Heart left ventricle (tissue), 16 donors: Measurements from ENCODE around the gene PLPP6. TPM values are rescaled to one million over a fixed set of nuclear protein-coding genes. Genes with fewer than 3 reads are reported as not detected.

ENCODE experiments used
- ATAC-seq, 4 donors: fragments of 200-7000 bp; cut with Tn5 transposase; one replicate each; pipeline ENCODE4 v1.9.1; 2020 to 2022; ENCODE audit warnings: moderate library complexity in 4 of 4, mild to moderate bottlenecking in 3 of 4, moderate number of reproducible peaks in 1 of 4
- DNase-seq, 5 donors: peaks; one replicate each; pipeline ENCODE4 v3.0.0-alpha.2; 2020
- H3K27ac ChIP-seq, 12 donors: fragments of 200-600 bp; sonication (generic) in 4 of 12; one replicate each; pipeline versions ENCODE4 v1.5.0 to v1.8.0; 2016 to 2022; ENCODE audit warnings: mild to moderate bottlenecking in 2 of 12
- H3K27me3 ChIP-seq, 9 donors: fragments of 200-600 bp; sonication (generic) in 2 of 9; one replicate each; pipeline versions ENCODE4 v1.5.1 to v1.8.0; 2016 to 2022; ENCODE audit warnings: mild to moderate bottlenecking in 3 of 9
- H3K36me3 ChIP-seq, 9 donors: fragments of 200-600 bp; sonication (generic) in 2 of 9; one replicate each; pipeline versions ENCODE4 v1.5.0 to v1.8.0; 2018 to 2022; ENCODE audit warnings: mild to moderate bottlenecking in 2 of 9
- H3K4me1 ChIP-seq, 12 donors: fragments of 200-600 bp; sonication (generic) in 4 of 12; one replicate each; pipeline versions ENCODE4 v1.5.0 to v1.8.0; 2016 to 2022; ENCODE audit warnings: mild to moderate bottlenecking in 3 of 12
- H3K4me3 ChIP-seq, 12 donors: fragments of 200-600 bp; sonication (generic) in 4 of 12; one replicate each; pipeline versions ENCODE4 v1.5.0 to v1.8.0; 2017 to 2022; ENCODE audit warnings: mild to moderate bottlenecking in 9 of 12, moderate library complexity in 4 of 12
- H3K9me3 ChIP-seq, 12 donors: fragments of 200-600 bp; sonication (generic) in 4 of 12; one replicate each; pipeline versions ENCODE4 v1.5.0 to v1.8.0; 2016 to 2022; ENCODE audit warnings: mild to moderate bottlenecking in 1 of 12
- CTCF ChIP-seq, 12 donors: fragments of 200-600 bp; sonication (generic) in 4 of 12; IDR thresholded peaks; one replicate each; pipeline versions ENCODE4 v1.5.0 to v1.8.0; 2018 to 2022; ENCODE audit warnings: antibody characterized with exemption in 12 of 12, mild to moderate bottlenecking in 5 of 12
- POLR2A ChIP-seq, 2 donors: fragments of 450-650 bp; IDR thresholded peaks; one replicate each; pipeline ENCODE4 v1.6.1; 2017; ENCODE audit warnings: antibody characterized with exemption in 2 of 2, mild to moderate bottlenecking in 2 of 2, moderate library complexity in 2 of 2
- WGBS, 4 donors: extraction: QIAGEN DNeasy Blood & Tissue Kit in 2 of 4; methylation state at CpG; one replicate each; pipeline versions ENCODE4 v1.1.5 to v1.1.7; 2013 to 2018; 5-methylcytosine and 5-hydroxymethylcytosine counted together
- intact Hi-C, 10 donors: fragments of 100-400 bp; cut with DNase I; formaldehyde crosslinking; loops; one replicate each; pipeline versions ENCODE4 v1.11.1 to v1.14.2; 2022
- polyA plus RNA-seq, 2 donors: library from polyadenylated mRNA; stranded (reverse); fragments of 200-250 nt; gene quantifications; one replicate each; pipeline ENCODE4 v1.2.3, GENCODE V29; 2013
- total RNA-seq, 9 donors: library from RNA; depleted of rRNA in 2 of 9; stranded (reverse); fragments of >200 nt in 2 of 9; fragmentation: NEBNext Ultra II Directional in 3 of 9; extraction: Animal tissue kit (Norgen Biotek cat#: 25700) in 3 of 9; gene quantifications; one replicate each; pipeline versions ENCODE4 v1.1.0 to v1.2.4, GENCODE V29; 2016 to 2023
- donor health status: ischemic (EF 13 %, LVEDD 7.1; RV severe dilation, severe dysfunction).
- donor health status: healthy with polysubstance abuse.
- donor health status: DM: no; HTN: yes; CAD: no.
- donor health status: DM: no; HTN: no; CAD: no.
- donor health status: ischemic (EF 25% LVEDD 6.9; RV normal size, moderate dysfunction).
- donor health status: ischemic (EF 25% LVEDD 5.7; RV mildly dilated, moderate dysfunction).
- donor health status: healthy.
- donor health status: DM: yes; HTN: yes; CAD: no.
- donor health status: ischemic (EF 35%, LVEDD 5.7; RV mildly dilated, moderate dysfunction).
- donor health status: nonischemic (EF 11% LVEDD 7.7; RV severe dilation, severe dysfunction).
- donor health status: DM: yes; HTN: yes; CAD: no.
- donor health status: PGD.
- donor health status: ischemic (EF 29% LVEDD 5.4; RV normal size, mild dysfunction).
- donor health status: nonischemic (EF 23%, LVEDD 6.1; RV moderate dilation, normal function).

PLPP6 gene
- total and polyA plus RNA-seq, 11 donors, result 1.0 to 5.4 (median 2.8) TPM

- no peak for DNase-seq
- no peak overlapping the region for H3K4me3 ChIP-seq
- WGBS, 4 donors, result 60 to 79% (median 73%) methylated on average over 7 of the region's 7 CpGs
- TF ChIP-seq CTCF (IDR thresholded peaks at IDR 0.05) (no peak), POLR2A (IDR thresholded peaks at IDR 0.05) (no peak)
- H3K27ac ChIP-seq, result no peak overlapping the region
- intact Hi-C loops, result no loop called here
- H3K27me3 ChIP-seq, result no peaks in the 10 kb centered on the region
- peak in 3 of 4 donors; percentile 27 to 67 (median 33) for ATAC-seq
- H3K4me1 ChIP-seq, result no peaks in the 10 kb centered on the region
- H3K9me3 ChIP-seq, result no peaks in the 10 kb centered on the region
- peaks cover 1 to 95% (median 70%) of the 10 kb centered on the region in 9 donors for H3K36me3 ChIP-seq
Measured at GRCh38 chr9:4713849-4714248, 51.8 kb downstream of the PLPP6 start.

- no peaks in the 10 kb centered on the region for H3K27me3 ChIP-seq
- WGBS, 4 donors, result 82 to 85% (median 83%) methylated on average over 9 of the region's 9 CpGs
- H3K4me1 ChIP-seq, result no peaks in the 10 kb centered on the region
- peaks cover 3 to 95% (median 73%) of the 10 kb centered on the region in 9 donors for H3K36me3 ChIP-seq
- intact Hi-C loops, result no loop called here
- H3K4me3 ChIP-seq, result no peak overlapping the region
- ATAC-seq, result no peak
- no peaks in the 10 kb centered on the region for H3K9me3 ChIP-seq
- no peak overlapping the region for H3K27ac ChIP-seq
- DNase-seq, result no peak
- TF ChIP-seq CTCF (IDR thresholded peaks at IDR 0.05) (no peak), POLR2A (IDR thresholded peaks at IDR 0.05) (no peak)
Measured at GRCh38 chr9:4714266-4715016, 52.3 kb downstream of the PLPP6 start.

Other genes with a start within 250 kb of the PLPP6 start
- gene SLC1A1, start 171.8 kb upstream of the PLPP6 start, total RNA-seq, result 1 to 10 TPM; 1.1 to 4.6 (median 2.1) TPM
- 1 to 10 TPM; 1.0 to 1.5 TPM for gene SLC1A1, start 171.8 kb upstream of the PLPP6 start, polyA plus RNA-seq
- gene SPATA6L, start 4.2 kb downstream of the PLPP6 start, total RNA-seq, result 1 to 10 TPM in 3 of 9 donors, under 1 TPM in 5, not detected in 1; 0.37 to 2.1 (median 0.59) TPM
- gene SPATA6L, start 4.2 kb downstream of the PLPP6 start, polyA plus RNA-seq, result under 1 TPM; 0.14 to 0.23 TPM
- gene CDC37L1, start 17.3 kb downstream of the PLPP6 start, total RNA-seq, result 100 to 1,000 TPM in 1 of 9 donors, 10 to 100 TPM in 8; 29.3 to 100 (median 34.9) TPM
- 10 to 100 TPM; 15.6 to 92.9 TPM for gene CDC37L1, start 17.3 kb downstream of the PLPP6 start, polyA plus RNA-seq
- gene AK3, start 78.9 kb downstream of the PLPP6 start, total RNA-seq, result 100 to 1,000 TPM; 117 to 231 (median 159) TPM
- 10 to 100 TPM; 47.8 to 49.1 TPM for gene AK3, start 78.9 kb downstream of the PLPP6 start, polyA plus RNA-seq
- 10 to 100 TPM in 1 of 9 donors, 1 to 10 TPM in 8; 5.1 to 10.1 (median 7.2) TPM for gene RCL1, start 130.7 kb downstream of the PLPP6 start, total RNA-seq
- 10 to 100 TPM in 1 of 2 donors, 1 to 10 TPM in 1; 3.8 to 11.3 TPM for gene RCL1, start 130.7 kb downstream of the PLPP6 start, polyA plus RNA-seq